ENCODE measurements around the gene MAP3K13. TPM values are rescaled to one million over a fixed set of nuclear protein-coding genes. Genes with fewer than 3 reads are reported as not detected.

MAP3K13 gene
- total RNA-seq, 1 donor = 16.3 TPM

- Histone ChIP-seq H3K36me3 (ENCODE audit: insufficient read depth, low read length) (no peaks in the 10 kb centered on the region), H4K20me1 (ENCODE audit: insufficient read depth, low read length) (no peaks in the 10 kb centered on the region), H2AFZ (ENCODE audit: low read length) (no peak overlapping the region), H3K9me3 (ENCODE audit: low read depth, low read length) (no peaks in the 10 kb centered on the region), H3K27me3 (ENCODE audit: insufficient read depth, low read length) (no peaks in the 10 kb centered on the region), H3K27ac (ENCODE audit: low read depth, low read length) (no peak overlapping the region), H3K4me1 (ENCODE audit: insufficient read depth, low read length) (no peaks in the 10 kb centered on the region), H3K79me2 (ENCODE audit: insufficient read depth, low read length) (no peaks in the 10 kb centered on the region), H3K4me3 (ENCODE audit: insufficient read depth, low read length) (no peak overlapping the region), H3K4me2 (ENCODE audit: insufficient read depth, low read length) (no peak overlapping the region)
- peak; percentile 62 for TF ChIP-seq CTCF (IDR thresholded peaks at IDR 0.05; ENCODE audit: extremely low read depth, low read depth, low read length)
- no peak for DNase-seq (ENCODE audit: insufficient read length, low spot score, missing footprints)
Measured at GRCh38 chr3:185353823-185354614, 8.9 kb upstream of the MAP3K13 start.

GRCh38 chr3:185356499-185356898 is 6.4 kb upstream of the MAP3K13 start:
- no peak for DNase-seq (ENCODE audit: insufficient read length, low spot score, missing footprints)
- Histone ChIP-seq H3K9me3 (ENCODE audit: low read depth, low read length) (no peaks in the 10 kb centered on the region), H3K4me2 (ENCODE audit: insufficient read depth, low read length) (no peak overlapping the region), H3K4me1 (ENCODE audit: insufficient read depth, low read length) (no peaks in the 10 kb centered on the region), H3K27ac (ENCODE audit: low read depth, low read length) (no peak overlapping the region), H3K27me3 (ENCODE audit: insufficient read depth, low read length) (no peaks in the 10 kb centered on the region), H3K4me3 (ENCODE audit: insufficient read depth, low read length) (no peak overlapping the region), H3K79me2 (ENCODE audit: insufficient read depth, low read length) (no peaks in the 10 kb centered on the region), H3K36me3 (ENCODE audit: insufficient read depth, low read length) (no peaks in the 10 kb centered on the region), H2AFZ (ENCODE audit: low read length) (no peak overlapping the region), H4K20me1 (ENCODE audit: insufficient read depth, low read length) (no peaks in the 10 kb centered on the region)
- TF ChIP-seq CTCF (IDR thresholded peaks at IDR 0.05; ENCODE audit: extremely low read depth, low read depth, low read length) = no peak

- no peak for DNase-seq (ENCODE audit: insufficient read length, low spot score, missing footprints)
- Histone ChIP-seq H4K20me1 (ENCODE audit: insufficient read depth, low read length) (peaks cover 2% of the 10 kb centered on the region), H2AFZ (ENCODE audit: low read length) (no peak overlapping the region), H3K9me3 (ENCODE audit: low read depth, low read length) (no peaks in the 10 kb centered on the region), H3K79me2 (ENCODE audit: insufficient read depth, low read length) (no peaks in the 10 kb centered on the region), H3K27me3 (ENCODE audit: insufficient read depth, low read length) (peaks cover 27% of the 10 kb centered on the region), H3K27ac (ENCODE audit: low read depth, low read length) (no peak overlapping the region), H3K4me3 (ENCODE audit: insufficient read depth, low read length) (no peak overlapping the region), H3K4me2 (ENCODE audit: insufficient read depth, low read length) (peak overlapping the region; percentile 99), H3K36me3 (ENCODE audit: insufficient read depth, low read length) (no peaks in the 10 kb centered on the region), H3K4me1 (ENCODE audit: insufficient read depth, low read length) (peaks cover 12% of the 10 kb centered on the region)
- TF ChIP-seq CTCF (IDR thresholded peaks at IDR 0.05; ENCODE audit: extremely low read depth, low read depth, low read length) = no peak
Measured at GRCh38 chr3:185361920-185362319, 1.0 kb upstream of the MAP3K13 start.

- Histone ChIP-seq H2AFZ (ENCODE audit: low read length) (peak overlapping the region; percentile 92), H3K27me3 (ENCODE audit: insufficient read depth, low read length) (peaks cover 27% of the 10 kb centered on the region), H3K4me1 (ENCODE audit: insufficient read depth, low read length) (peaks cover 12% of the 10 kb centered on the region), H3K4me2 (ENCODE audit: insufficient read depth, low read length) (peak overlapping the region; percentile 99), H3K79me2 (ENCODE audit: insufficient read depth, low read length) (no peaks in the 10 kb centered on the region), H3K27ac (ENCODE audit: low read depth, low read length) (peak overlapping the region; percentile 61), H3K36me3 (ENCODE audit: insufficient read depth, low read length) (no peaks in the 10 kb centered on the region), H4K20me1 (ENCODE audit: insufficient read depth, low read length) (peaks cover 4% of the 10 kb centered on the region), H3K4me3 (ENCODE audit: insufficient read depth, low read length) (peak overlapping the region; percentile 79), H3K9me3 (ENCODE audit: low read depth, low read length) (no peaks in the 10 kb centered on the region)
- no peak for TF ChIP-seq CTCF (IDR thresholded peaks at IDR 0.05; ENCODE audit: extremely low read depth, low read depth, low read length)
- DNase-seq (ENCODE audit: insufficient read length, low spot score, missing footprints) = no peak
Measured at GRCh38 chr3:185363662-185364203, 797 bp downstream of the MAP3K13 start.

Data from osteoblast (primary cell).